Measurements from ENCODE around the gene YKT6. TPM values are rescaled to one million over a fixed set of nuclear protein-coding genes. Genes with fewer than 3 reads are reported as not detected.

The YKT6 gene
- total RNA-seq, 1 donor from 2014 or later: 131 TPM

DNA sequence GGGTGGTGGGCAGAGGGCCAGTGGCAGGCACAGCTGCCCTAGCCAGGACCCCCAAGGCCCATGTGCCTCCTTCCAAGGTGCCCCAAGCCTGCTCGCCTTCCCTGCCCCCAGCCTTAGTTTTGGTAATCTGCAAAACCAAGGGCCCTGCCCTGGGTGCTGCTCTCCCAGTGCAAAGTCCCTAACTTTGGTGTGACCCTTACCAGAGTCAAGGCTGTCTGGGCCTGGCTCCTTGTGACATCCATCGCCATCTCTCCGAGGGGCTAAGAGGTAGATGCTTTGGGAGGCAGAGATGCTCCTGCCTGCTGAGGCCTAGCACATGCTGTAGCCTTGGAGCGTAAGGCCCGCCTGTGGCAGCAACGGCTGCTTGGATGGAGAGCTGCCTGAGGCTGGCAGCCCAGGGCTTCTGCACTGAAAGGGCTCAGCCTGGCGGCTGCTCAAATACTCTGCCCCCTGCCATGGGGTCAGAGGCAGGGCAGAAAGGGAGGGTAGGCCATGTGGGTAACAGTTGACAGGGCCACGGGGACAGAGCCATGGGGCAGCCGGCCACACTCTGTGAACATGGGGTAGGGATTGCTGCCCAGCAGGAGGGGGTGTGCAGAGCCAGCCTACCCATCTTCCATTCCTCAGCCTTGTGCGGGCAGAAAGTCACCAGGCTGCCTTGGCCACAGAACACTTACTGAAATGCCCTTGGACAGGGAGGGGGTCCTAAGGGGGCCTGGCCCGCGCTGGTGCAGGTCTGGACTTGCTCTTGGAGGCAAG is 41.7 kb upstream of the YKT6 start:
- Mint-ChIP-seq H3K9me3 (ENCODE audit: low read depth) (no peaks in the 10 kb centered on the region), H3K27me3 (ENCODE audit: low read depth) (no peaks in the 10 kb centered on the region), H3K27ac (ENCODE audit: unreplicated experiment) (no peak overlapping the region), H3K4me1 (ENCODE audit: low read depth) (peaks cover 19% of the 10 kb centered on the region), H3K36me3 (ENCODE audit: low read depth) (no peaks in the 10 kb centered on the region), H3K4me3 (ENCODE audit: unreplicated experiment) (no peak overlapping the region)
- TF ChIP-seq, protein P1, sequence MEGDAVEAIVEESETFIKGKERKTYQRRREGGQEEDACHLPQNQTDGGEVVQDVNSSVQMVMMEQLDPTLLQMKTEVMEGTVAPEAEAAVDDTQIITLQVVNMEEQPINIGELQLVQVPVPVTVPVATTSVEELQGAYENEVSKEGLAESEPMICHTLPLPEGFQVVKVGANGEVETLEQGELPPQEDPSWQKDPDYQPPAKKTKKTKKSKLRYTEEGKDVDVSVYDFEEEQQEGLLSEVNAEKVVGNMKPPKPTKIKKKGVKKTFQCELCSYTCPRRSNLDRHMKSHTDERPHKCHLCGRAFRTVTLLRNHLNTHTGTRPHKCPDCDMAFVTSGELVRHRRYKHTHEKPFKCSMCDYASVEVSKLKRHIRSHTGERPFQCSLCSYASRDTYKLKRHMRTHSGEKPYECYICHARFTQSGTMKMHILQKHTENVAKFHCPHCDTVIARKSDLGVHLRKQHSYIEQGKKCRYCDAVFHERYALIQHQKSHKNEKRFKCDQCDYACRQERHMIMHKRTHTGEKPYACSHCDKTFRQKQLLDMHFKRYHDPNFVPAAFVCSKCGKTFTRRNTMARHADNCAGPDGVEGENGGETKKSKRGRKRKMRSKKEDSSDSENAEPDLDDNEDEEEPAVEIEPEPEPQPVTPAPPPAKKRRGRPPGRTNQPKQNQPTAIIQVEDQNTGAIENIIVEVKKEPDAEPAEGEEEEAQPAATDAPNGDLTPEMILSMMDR (IDR thresholded peaks at IDR 0.05): no peak
- no peak for DNase-seq (ENCODE audit: low spot score)

DNA sequence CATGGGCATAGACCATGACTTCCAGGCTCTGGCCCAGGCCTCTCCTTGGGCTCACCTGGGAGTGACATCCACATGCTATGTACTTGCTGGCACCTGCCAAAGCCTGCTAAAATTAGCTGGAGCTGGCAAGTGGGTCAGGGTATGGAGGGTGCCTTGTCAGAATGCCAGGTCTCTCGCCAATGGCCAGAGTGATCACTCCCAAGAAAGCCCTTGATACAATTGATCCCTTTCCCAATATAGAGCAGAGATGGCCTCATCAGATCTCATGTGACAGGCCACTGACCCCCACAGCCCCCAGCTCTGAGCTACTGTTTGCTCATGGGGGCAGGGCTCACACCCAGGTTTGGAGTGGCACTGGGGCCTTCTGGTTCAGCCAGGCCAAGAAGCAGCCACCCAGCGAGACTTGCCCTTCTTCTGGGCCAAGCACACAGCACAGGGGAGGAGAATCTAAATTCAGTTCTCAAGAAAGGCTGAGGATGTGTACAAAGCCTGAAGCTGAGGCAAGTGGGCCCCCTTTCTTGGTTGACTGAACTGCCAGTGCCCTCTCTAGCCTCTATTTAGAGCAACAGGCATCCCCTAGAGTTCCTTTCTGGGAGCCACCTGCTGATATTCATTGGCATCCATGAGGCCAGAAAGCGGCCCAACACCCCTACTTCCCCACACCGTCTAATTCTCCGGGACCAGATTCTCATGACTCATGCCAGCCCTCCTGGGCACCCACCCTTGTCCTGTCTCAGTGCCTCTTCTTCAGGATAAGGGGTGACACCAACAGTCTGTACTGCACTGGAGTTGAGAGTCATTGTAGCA is 40.8 kb upstream of the YKT6 start:
- Mint-ChIP-seq H3K4me1 (ENCODE audit: low read depth) (peaks cover 27% of the 10 kb centered on the region), H3K27ac (ENCODE audit: unreplicated experiment) (no peak overlapping the region), H3K27me3 (ENCODE audit: low read depth) (no peaks in the 10 kb centered on the region), H3K9me3 (ENCODE audit: low read depth) (no peaks in the 10 kb centered on the region), H3K4me3 (ENCODE audit: unreplicated experiment) (no peak overlapping the region), H3K36me3 (ENCODE audit: low read depth) (no peaks in the 10 kb centered on the region)
- no peak for DNase-seq (ENCODE audit: low spot score)
- TF ChIP-seq, protein P1 (IDR thresholded peaks at IDR 0.05): no peak

DNA sequence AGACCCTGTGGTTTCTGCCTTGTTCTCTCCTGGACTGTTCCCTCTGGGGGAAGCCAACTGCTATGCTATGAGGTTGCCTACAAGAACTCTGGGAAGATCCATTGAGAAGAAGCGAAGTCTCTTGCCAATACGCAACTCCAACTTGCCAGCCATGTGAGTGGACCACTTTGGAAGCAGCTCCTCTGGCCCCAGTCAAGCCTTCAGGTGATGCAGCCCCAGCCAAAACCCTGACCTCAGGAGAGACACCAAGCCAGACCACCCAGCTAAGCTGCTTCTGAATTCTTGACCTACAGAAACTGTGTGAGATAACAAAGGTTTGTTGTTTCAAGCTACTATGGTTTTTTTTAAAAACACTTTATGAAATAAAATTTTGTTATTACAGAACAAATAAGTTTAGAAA is 39.4 kb upstream of the YKT6 start:
- Mint-ChIP-seq H3K4me3 (ENCODE audit: unreplicated experiment) (no peak overlapping the region), H3K9me3 (ENCODE audit: low read depth) (no peaks in the 10 kb centered on the region), H3K4me1 (ENCODE audit: low read depth) (peaks cover 27% of the 10 kb centered on the region), H3K27me3 (ENCODE audit: low read depth) (no peaks in the 10 kb centered on the region), H3K27ac (ENCODE audit: unreplicated experiment) (no peak overlapping the region), H3K36me3 (ENCODE audit: low read depth) (no peaks in the 10 kb centered on the region)
- TF ChIP-seq, protein P1 (IDR thresholded peaks at IDR 0.05): no peak
- no peak for DNase-seq (ENCODE audit: low spot score)

DNA sequence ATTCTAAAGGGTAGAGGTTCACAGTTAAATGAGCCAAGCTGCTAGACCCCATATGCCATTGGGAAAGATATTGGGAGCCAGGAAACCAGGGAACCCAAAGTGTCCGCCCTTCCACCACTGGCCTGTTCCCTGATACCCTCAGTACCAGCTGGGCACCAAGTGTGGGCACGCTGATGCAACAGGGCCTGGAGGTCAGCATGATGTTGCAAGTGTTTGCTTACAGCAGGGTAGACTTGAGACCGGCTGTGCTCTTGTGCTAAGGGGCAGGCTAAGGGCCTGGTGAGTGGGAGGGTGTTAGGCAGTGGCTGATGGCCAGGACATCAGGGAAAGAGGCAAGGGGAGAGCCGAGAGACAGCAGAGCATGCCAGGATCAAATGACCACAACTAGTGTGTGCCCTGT is 38.6 kb upstream of the YKT6 start:
- no peak overlapping the region for H3K27ac Mint-ChIP-seq (ENCODE audit: unreplicated experiment)
- peaks cover 1% of the 10 kb centered on the region for H3K27me3 Mint-ChIP-seq (ENCODE audit: low read depth)
- TF ChIP-seq, protein P1 (IDR thresholded peaks at IDR 0.05): no peak
- no peak overlapping the region for H3K4me3 Mint-ChIP-seq (ENCODE audit: unreplicated experiment)
- H3K36me3 Mint-ChIP-seq (ENCODE audit: low read depth): no peaks in the 10 kb centered on the region
- H3K4me1 Mint-ChIP-seq (ENCODE audit: low read depth): peaks cover 27% of the 10 kb centered on the region
- no peak for DNase-seq (ENCODE audit: low spot score)
- no peaks in the 10 kb centered on the region for H3K9me3 Mint-ChIP-seq (ENCODE audit: low read depth)

DNA sequence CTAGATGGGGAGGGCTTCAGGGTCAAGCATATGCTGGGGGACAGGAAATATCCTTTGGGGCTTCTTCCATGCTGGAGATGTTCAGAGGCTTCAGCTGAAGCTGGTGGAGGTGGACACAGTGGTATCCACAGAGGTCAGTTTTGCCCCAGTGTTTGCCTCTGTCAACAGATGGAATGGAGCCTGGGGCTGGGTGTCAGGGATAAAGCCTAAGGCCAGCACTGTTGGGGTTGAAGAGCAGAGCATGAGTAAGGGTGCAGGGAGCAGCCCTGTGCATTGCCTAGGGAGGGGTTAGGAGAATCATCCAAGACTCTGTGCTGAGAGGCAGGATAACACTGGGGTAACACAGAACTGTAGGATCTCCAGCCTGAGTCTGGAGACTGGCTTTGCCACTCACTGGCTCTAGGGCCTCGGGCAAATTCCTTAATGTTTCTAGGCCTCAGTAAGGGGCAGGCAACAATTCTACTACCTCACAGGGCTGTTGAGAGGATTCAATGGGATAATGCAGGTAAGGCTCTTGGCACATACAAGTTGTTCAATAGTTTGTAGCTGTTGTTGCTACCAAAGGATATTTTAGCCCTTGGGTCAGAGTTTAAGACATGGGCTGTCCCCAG is 37.9 kb upstream of the YKT6 start:
- Mint-ChIP-seq H3K4me1 (ENCODE audit: low read depth) (peaks cover 27% of the 10 kb centered on the region), H3K4me3 (ENCODE audit: unreplicated experiment) (no peak overlapping the region), H3K27me3 (ENCODE audit: low read depth) (peaks cover 6% of the 10 kb centered on the region), H3K36me3 (ENCODE audit: low read depth) (no peaks in the 10 kb centered on the region), H3K9me3 (ENCODE audit: low read depth) (no peaks in the 10 kb centered on the region), H3K27ac (ENCODE audit: unreplicated experiment) (peak overlapping the region; percentile 85)
- TF ChIP-seq, protein P1 (IDR thresholded peaks at IDR 0.05): no peak
- DNase-seq (ENCODE audit: low spot score): no peak
